Measurements from ENCODE around the gene P4HB. TPM values are rescaled to one million over a fixed set of nuclear protein-coding genes. Genes with fewer than 3 reads are reported as not detected.

P4HB gene
- total and polyA plus RNA-seq, 2 experiments from 2014 or later = 206 to 620 TPM

GRCh38 chr17:81813861-81814683 is 46.3 kb downstream of the P4HB start:
- Histone ChIP-seq H3K79me2 (replicated peaks; ENCODE audit: insufficient read depth) (no peaks in the 10 kb centered on the region), H3F3A (replicated peaks; ENCODE audit: low read depth) (peaks cover 3% of the 10 kb centered on the region; the same call in 1 of the 2 replicates), H3K36me3 (ENCODE audit: insufficient read depth) (no peaks in the 10 kb centered on the region), H3K27ac (ENCODE audit: low read depth) (no peak overlapping the region), H3K4me1 (ENCODE audit: insufficient read depth) (no peaks in the 10 kb centered on the region; the same call in 1 of the 2 replicates), H2AFZ (no peak overlapping the region), H4K20me1 (replicated peaks; ENCODE audit: insufficient read depth) (no peaks in the 10 kb centered on the region), H3K4me3 (no peak overlapping the region), H3K27me3 (ENCODE audit: insufficient read depth) (no peaks in the 10 kb centered on the region), H3K4me2 (no peak overlapping the region), H3K9me2 (ENCODE audit: insufficient read depth) (no peaks in the 10 kb centered on the region)
- no peak overlapping the region for H3K27ac Mint-ChIP-seq
- no peaks in the 10 kb centered on the region; the same call in 2 of the 3 replicates for H3K36me3 Mint-ChIP-seq (ENCODE audit: low read depth)
- no peak for TF ChIP-seq ZNF462 (CRISPR knock-in tag; IDR thresholded peaks at IDR 0.05)
- no peak for TF ChIP-seq JUNB (IDR thresholded peaks at IDR 0.05; ENCODE audit: unreplicated experiment)
- TF ChIP-seq CTCF (conservative IDR thresholded peaks at IDR 0.05; ENCODE audit: low read depth in 2 of 2) = no peak
- no peak for TF ChIP-seq ETS1 (IDR thresholded peaks at IDR 0.05)
- TF ChIP-seq REST (IDR thresholded peaks at IDR 0.05; ENCODE audit: unreplicated experiment) = no peak
- no peak for TF ChIP-seq NANOG (IDR thresholded peaks at IDR 0.05; ENCODE audit: borderline replicate concordance)
- no peak for TF ChIP-seq CREB1 (CRISPR knock-in tag; IDR thresholded peaks at IDR 0.05; ENCODE audit: low read depth)
- TF ChIP-seq ZNF114 (CRISPR knock-in tag; IDR thresholded peaks at IDR 0.05) = no peak
- no peak for TF ChIP-seq ZNF331 (CRISPR knock-in tag; IDR thresholded peaks at IDR 0.05; ENCODE audit: low read depth)
- no peak for TF ChIP-seq EZH2 (IDR thresholded peaks at IDR 0.05; ENCODE audit: low read depth, unreplicated experiment)
- no peak overlapping the region for H3K4me3 Mint-ChIP-seq
- ATAC-seq = no peak
- DNase-seq (ENCODE audit: low spot score) = no peak
- peaks cover under 1% of the 10 kb centered on the region for H3K4me1 Mint-ChIP-seq
- peaks cover 4% of the 10 kb centered on the region for H3K9me3 Mint-ChIP-seq
- H3K27me3 Mint-ChIP-seq (ENCODE audit: insufficient read depth, low read depth, poor library complexity) = peaks cover 9% of the 10 kb centered on the region

Measured in GM23338 (cell line).